ENCODE results near the gene LIMA1. TPM values are rescaled to one million over a fixed set of nuclear protein-coding genes. Genes with fewer than 3 reads are reported as not detected.
"Not testable (repeated sequence)": the region's sequence is repeated elsewhere in the genome, so short reads cannot be mapped to it uniquely, and the experiment has no call there.

The LIMA1 gene
- total RNA-seq = 85.7 and 86.0 TPM in 2 replicates

- intact Hi-C loops (cut with micrococcal nuclease) = loop anchor here (2.0 to 5.0 kb wide), 3 partner anchors 36 to 117 kb away; partner anchors contain the start of gene LARP4
These were observed at the start of gene LIMA1 for GRCh38 chr12:50283229-50283923. LIMA1 (minus strand) TSS chr12:50283520; CDS start chr12:50248751, 34,769 bp downstream.

GRCh38 chr12:50331745-50332144, 48.4 kb upstream of the LIMA1 start:
- intact Hi-C loops (cut with micrococcal nuclease) = no loop called here

GRCh38 chr12:50328664-50329063, 45.3 kb upstream of the LIMA1 start:
- intact Hi-C loops (cut with micrococcal nuclease) = not testable (repeated sequence)

- intact Hi-C loops (cut with micrococcal nuclease) = no loop called here
These were observed 43.4 kb upstream of the LIMA1 start for GRCh38 chr12:50326590-50327284.

- intact Hi-C loops (cut with micrococcal nuclease) = no loop called here
These were observed 42.6 kb upstream of the LIMA1 start for GRCh38 chr12:50325890-50326391.

- intact Hi-C loops (cut with micrococcal nuclease) = not testable (repeated sequence)
These were observed 41.5 kb upstream of the LIMA1 start for GRCh38 chr12:50324770-50325169.

GRCh38 chr12:50324077-50324476, 40.8 kb upstream of the LIMA1 start:
- intact Hi-C loops (cut with micrococcal nuclease) = not testable (repeated sequence)

GRCh38 chr12:50322206-50322605, 38.9 kb upstream of the LIMA1 start:
- intact Hi-C loops (cut with micrococcal nuclease) = no loop called here

- intact Hi-C loops (cut with micrococcal nuclease) = no loop called here
These were observed 33.9 kb upstream of the LIMA1 start for GRCh38 chr12:50317203-50317602.

- intact Hi-C loops (cut with micrococcal nuclease) = no loop called here
These were observed 32.5 kb upstream of the LIMA1 start for GRCh38 chr12:50315803-50316202.

GRCh38 chr12:50314636-50315312, 31.5 kb upstream of the LIMA1 start:
- intact Hi-C loops (cut with micrococcal nuclease) = loop anchor here (5.0 kb wide), 1 partner anchor 182 kb away; no protein-coding TSS in a partner anchor

- intact Hi-C loops (cut with micrococcal nuclease) = loop anchor here (5.0 kb wide), 1 partner anchor 182 kb away; no protein-coding TSS in a partner anchor
These were observed 30.7 kb upstream of the LIMA1 start for GRCh38 chr12:50313971-50314370.

GRCh38 chr12:50313256-50313931, 30.1 kb upstream of the LIMA1 start:
- intact Hi-C loops (cut with micrococcal nuclease) = loop anchor here (5.0 kb wide), 1 partner anchor 181 kb away; no protein-coding TSS in a partner anchor

- intact Hi-C loops (cut with micrococcal nuclease) = loop anchor here (5.0 kb wide), 1 partner anchor 180 kb away; no protein-coding TSS in a partner anchor
These were observed 28.7 kb upstream of the LIMA1 start for GRCh38 chr12:50311858-50312609.

- intact Hi-C loops (cut with micrococcal nuclease) = loop anchor here (5.0 kb wide), 1 partner anchor 178 kb away; no protein-coding TSS in a partner anchor
These were observed 26.6 kb upstream of the LIMA1 start for GRCh38 chr12:50309950-50310349.

- intact Hi-C loops (cut with micrococcal nuclease) = no loop called here
These were observed 19.4 kb upstream of the LIMA1 start for GRCh38 chr12:50302686-50303085.

GRCh38 chr12:50297996-50298395, 14.7 kb upstream of the LIMA1 start:
- intact Hi-C loops (cut with micrococcal nuclease) = no loop called here

- intact Hi-C loops (cut with micrococcal nuclease) = no loop called here
These were observed 13.7 kb upstream of the LIMA1 start for GRCh38 chr12:50297027-50297426.

GRCh38 chr12:50296554-50296953, 13.2 kb upstream of the LIMA1 start:
- intact Hi-C loops (cut with micrococcal nuclease) = no loop called here

- intact Hi-C loops (cut with micrococcal nuclease) = no loop called here
These were observed 8.1 kb upstream of the LIMA1 start for GRCh38 chr12:50291377-50291776.
